Small intestine (tissue), 7 donors: ENCODE results near the gene DMKN. TPM values are rescaled to one million over a fixed set of nuclear protein-coding genes. Genes with fewer than 3 reads are reported as not detected.

ENCODE experiments used
- DNase-seq, 2 donors: peaks; one replicate each; pipeline versions ENCODE4 v3.0.0 to v3.0.0-alpha.2; 2013
- FAIRE-seq: peaks from 2 replicates; lab custom pipeline; 2012; peaks lifted over from hg19 to GRCh38; lab: Jason Lieb, UNC
- H3K27ac ChIP-seq, 3 donors: one replicate each; pipeline ENCODE4 v1.5.1; 2013; ENCODE audit warnings: low read length in 2 of 3, mild to moderate bottlenecking in 2 of 3, control low read depth in 1 of 3, inconsistent platforms in 1 of 3, low read depth in 1 of 3, moderate library complexity in 1 of 3
- H3K27me3 ChIP-seq, 3 donors: one replicate each; pipeline ENCODE4 v1.6.1; 2013; ENCODE audit warnings: low read length in 3 of 3, inconsistent platforms in 1 of 3; ENCODE audit not compliant: control insufficient read depth in 3 of 3, insufficient read depth in 3 of 3
- H3K36me3 ChIP-seq, 3 donors: one replicate each; pipeline ENCODE4 v1.6.1; 2013; ENCODE audit warnings: low read length in 3 of 3, inconsistent platforms in 1 of 3, low read depth in 1 of 3, mild to moderate bottlenecking in 1 of 3, moderate library complexity in 1 of 3; ENCODE audit not compliant: control insufficient read depth in 3 of 3, insufficient read depth in 2 of 3
- H3K4me1 ChIP-seq, 3 donors: one replicate each; pipeline ENCODE4 v1.6.1; 2013; ENCODE audit warnings: low read length in 2 of 3, inconsistent platforms in 1 of 3, low read depth in 1 of 3, mild to moderate bottlenecking in 1 of 3, moderate library complexity in 1 of 3; ENCODE audit not compliant: control insufficient read depth in 3 of 3, insufficient read depth in 2 of 3
- H3K4me3 ChIP-seq, 3 donors: one replicate each; pipeline ENCODE4 v1.5.1; 2013; ENCODE audit warnings: low read length in 3 of 3, control low read depth in 1 of 3, inconsistent platforms in 1 of 3, low read depth in 1 of 3, mild to moderate bottlenecking in 1 of 3, moderate library complexity in 1 of 3
- H3K9me3 ChIP-seq, 2 donors: one replicate each; pipeline ENCODE4 v1.6.1; 2013; ENCODE audit warnings: low read depth in 1 of 2, low read length in 1 of 2; ENCODE audit not compliant: control insufficient read depth in 2 of 2, insufficient read depth in 1 of 2
- WGBS, 3 donors: extraction: QIAGEN DNeasy Blood & Tissue Kit; methylation state at CpG; one replicate each; pipeline ENCODE4 v1.1.7; 2013; 5-methylcytosine and 5-hydroxymethylcytosine counted together
- polyA plus RNA-seq, 4 donors: library from polyadenylated mRNA; stranded (reverse) in 3 of 4; unstranded in 1 of 4; fragments of 200-250 nt in 3 of 4; fragments of 120-200 nt in 1 of 4; gene quantifications; one replicate each; pipeline versions ENCODE4 v1.2.1 to v1.2.3, GENCODE V29; 2013
- donor health status: healthy with polysubstance abuse.
- donor health status: control.
- donor health status: control.
- donor health status: Bipolar disorder and iron deficiency.
- donor health status: healthy.

The DMKN gene
- polyA plus RNA-seq, 4 donors: 4.7 to 36.9 (median 7.6) TPM; not detected in 1

DNA sequence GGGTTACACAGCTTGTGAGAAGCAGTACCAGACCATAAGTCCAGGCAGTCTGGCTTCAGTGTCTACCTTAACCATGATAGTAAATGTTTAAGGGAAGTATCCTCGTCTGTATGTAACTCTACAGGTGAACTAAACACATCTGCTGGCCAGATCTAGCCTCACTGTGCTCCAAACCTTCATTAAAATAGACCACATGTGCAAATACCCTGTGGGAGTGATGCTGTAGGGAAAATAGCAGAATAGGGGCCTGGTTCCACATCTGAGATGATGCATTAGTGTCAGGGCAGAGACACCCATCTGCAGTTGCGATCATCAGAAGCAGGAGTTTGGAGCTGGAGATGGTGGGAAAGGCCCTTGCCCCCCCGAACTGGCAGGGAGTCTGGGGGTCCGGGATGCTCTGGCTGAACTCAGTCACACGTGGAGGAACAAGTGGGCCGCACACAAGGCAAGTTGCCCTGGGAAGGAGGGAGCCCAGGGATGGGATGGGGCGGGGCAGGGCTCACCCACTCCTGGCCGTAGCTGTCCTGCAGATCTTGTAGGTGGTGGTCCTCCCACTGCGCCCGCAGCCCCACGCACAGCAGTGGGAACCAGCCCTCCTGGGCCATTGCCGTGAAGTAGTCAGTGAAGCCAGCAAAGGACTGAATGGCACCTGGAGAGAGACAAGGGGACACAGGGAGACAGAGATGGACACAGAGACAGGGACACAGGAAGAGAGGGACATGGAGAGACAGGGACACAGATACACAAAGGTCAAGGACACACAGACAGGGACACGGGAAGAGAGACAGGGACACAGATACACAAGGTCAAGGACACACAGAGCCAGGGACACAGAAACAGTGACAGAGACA is 39.3 kb upstream of the DMKN start:
- WGBS, 3 donors: 62 to 74% (median 64%) methylated on average over 12 to 13 of the region's 13 CpGs
- FAIRE-seq (no peak), DNase-seq (no peak)
- no peak overlapping the region for H3K27ac ChIP-seq
- H3K9me3 ChIP-seq: no peaks in the 10 kb centered on the region
- H3K36me3 ChIP-seq: peaks cover 0 to 28% (median 0%) of the 10 kb centered on the region in 3 donors
- H3K4me1 ChIP-seq: no peaks in the 10 kb centered on the region
- H3K27me3 ChIP-seq: peaks cover 0 to 12% (median 0%) of the 10 kb centered on the region in 3 donors
- H3K4me3 ChIP-seq: no peak overlapping the region

GRCh38 chr19:35551091-35551810 is 37.8 kb upstream of the DMKN start:
- DNase-seq (no peak), FAIRE-seq (no peak)
- Histone ChIP-seq H3K36me3 (peaks cover 0 to 42% (median 0%) of the 10 kb centered on the region in 3 donors), H3K4me3 (no peak overlapping the region), H3K4me1 (peaks cover 0 to 5% (median 4%) of the 10 kb centered on the region in 3 donors), H3K9me3 (no peaks in the 10 kb centered on the region), H3K27ac (no peak overlapping the region), H3K27me3 (peaks cover 0 to 3% (median 0%) of the 10 kb centered on the region in 3 donors)
- 85 to 90% (median 87%) methylated on average over 21 of the region's 21 CpGs for WGBS, 3 donors

DNA sequence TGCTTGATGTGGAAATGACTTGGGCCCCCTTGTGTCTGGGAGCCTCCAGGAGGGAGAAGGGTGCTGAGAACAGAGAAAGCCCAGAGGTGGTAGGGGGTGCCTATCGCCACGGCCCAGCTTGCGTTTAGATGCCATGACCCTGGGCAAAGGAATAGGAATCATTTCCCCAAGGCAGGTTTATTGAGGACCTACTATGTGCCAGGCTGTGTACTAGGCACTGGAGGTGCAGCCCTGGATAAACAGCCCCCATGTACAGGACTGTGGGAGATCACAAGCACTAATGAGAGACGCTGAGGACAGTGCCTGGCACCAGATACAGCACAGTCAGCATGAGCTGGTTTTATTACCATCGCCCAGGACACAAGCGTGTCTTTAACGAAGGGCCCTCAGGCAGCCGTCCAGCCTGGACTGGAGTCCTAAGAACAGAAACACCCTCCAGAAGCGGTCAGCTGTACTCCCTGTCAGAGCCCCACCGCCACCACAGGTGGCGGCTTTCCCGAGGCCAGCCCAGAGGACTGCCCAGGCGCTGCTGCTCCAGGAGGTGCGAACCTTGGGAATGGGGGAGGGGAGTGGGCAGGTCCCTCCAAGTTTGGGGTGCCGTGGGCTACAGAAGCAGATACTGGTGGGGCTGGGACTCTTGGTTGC is 36.6 kb upstream of the DMKN start:
- DNase-seq: no peak
- no peak for FAIRE-seq
- peaks cover 0 to 9% (median 5%) of the 10 kb centered on the region in 3 donors for H3K4me1 ChIP-seq
- no peak overlapping the region for H3K4me3 ChIP-seq
- peaks cover 0 to 42% (median 0%) of the 10 kb centered on the region in 3 donors for H3K36me3 ChIP-seq
- no peak overlapping the region for H3K27ac ChIP-seq
- no peaks in the 10 kb centered on the region for H3K9me3 ChIP-seq
- H3K27me3 ChIP-seq: no peaks in the 10 kb centered on the region
- WGBS, 3 donors: 83 to 91% (median 87%) methylated on average over 15 of the region's 15 CpGs

DNA sequence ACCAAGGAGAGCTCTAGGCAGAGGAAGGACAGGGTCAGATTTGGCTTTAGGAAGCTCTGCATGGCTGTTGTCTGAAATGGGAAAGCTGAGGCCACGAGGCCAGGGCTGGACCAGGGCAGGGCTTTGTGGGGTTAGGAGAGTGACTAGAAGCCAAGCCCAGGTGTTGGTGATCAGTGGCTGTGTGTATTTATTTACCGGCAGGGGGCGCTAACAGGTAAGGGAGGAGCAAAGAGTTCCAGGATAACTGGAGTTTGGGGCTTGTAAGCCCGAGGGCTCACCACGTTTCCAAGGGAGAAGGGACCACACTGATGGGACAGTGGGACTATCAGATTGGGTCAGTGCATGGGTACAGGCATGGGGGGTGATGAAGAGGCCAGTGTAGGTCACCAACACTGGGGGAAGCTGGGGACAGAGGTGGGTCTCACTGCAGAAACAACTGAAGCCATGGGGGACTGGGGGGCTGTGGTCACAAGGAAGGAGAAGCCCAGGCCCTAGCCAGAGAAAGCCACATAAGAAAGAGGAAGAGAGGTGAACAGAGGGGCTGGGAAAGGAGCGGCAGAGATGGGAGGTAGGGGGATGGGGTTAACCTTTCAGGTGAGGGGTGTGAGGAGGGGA is 35.8 kb upstream of the DMKN start:
- Histone ChIP-seq H3K27ac (no peak overlapping the region), H3K4me1 (peaks cover 0 to 14% (median 5%) of the 10 kb centered on the region in 3 donors), H3K27me3 (no peaks in the 10 kb centered on the region), H3K36me3 (peaks cover 0 to 42% (median 0%) of the 10 kb centered on the region in 3 donors), H3K4me3 (no peak overlapping the region), H3K9me3 (no peaks in the 10 kb centered on the region)
- WGBS, 3 donors: 18 to 22% (median 19%) methylated on average over 6 of the region's 6 CpGs
- FAIRE-seq: no peak
- peak; percentile 77 to 82 for DNase-seq

- FAIRE-seq: no peak
- H3K9me3 ChIP-seq: no peaks in the 10 kb centered on the region
Observed at GRCh38 chr19:35546532-35546931, 33.1 kb upstream of the DMKN start.

GRCh38 chr19:35545855-35546381 is 32.5 kb upstream of the DMKN start:
- Histone ChIP-seq H3K27ac (peak overlapping the region; percentile 63 to 86 (median 65)), H3K36me3 (peaks cover 0 to 49% (median 0%) of the 10 kb centered on the region in 3 donors), H3K4me1 (peaks cover 0 to 16% (median 5%) of the 10 kb centered on the region in 3 donors), H3K4me3 (peak overlapping the region; percentile 81 to 86 (median 82)), H3K27me3 (no peaks in the 10 kb centered on the region), H3K9me3 (no peaks in the 10 kb centered on the region)
- DNase-seq: peak in 1 of 2 donors; percentile 32
- FAIRE-seq: no peak
- 1 to 2% (median 1%) methylated on average over 27 of the region's 27 CpGs for WGBS, 3 donors

More at GRCh38 chr19:35546532-35546931, 33.1 kb upstream of the DMKN start:
- 67 to 80% (median 77%) methylated on average over 8 of the region's 8 CpGs for WGBS, 3 donors
- no peak for DNase-seq
- peak overlapping the region in 1 of 3 donors; percentile 81 for H3K4me3 ChIP-seq
- peaks cover 0 to 16% (median 5%) of the 10 kb centered on the region in 3 donors for H3K4me1 ChIP-seq
- no peaks in the 10 kb centered on the region for H3K27me3 ChIP-seq
- peaks cover 0 to 53% (median 0%) of the 10 kb centered on the region in 3 donors for H3K36me3 ChIP-seq
- H3K27ac ChIP-seq: no peak overlapping the region

DNA sequence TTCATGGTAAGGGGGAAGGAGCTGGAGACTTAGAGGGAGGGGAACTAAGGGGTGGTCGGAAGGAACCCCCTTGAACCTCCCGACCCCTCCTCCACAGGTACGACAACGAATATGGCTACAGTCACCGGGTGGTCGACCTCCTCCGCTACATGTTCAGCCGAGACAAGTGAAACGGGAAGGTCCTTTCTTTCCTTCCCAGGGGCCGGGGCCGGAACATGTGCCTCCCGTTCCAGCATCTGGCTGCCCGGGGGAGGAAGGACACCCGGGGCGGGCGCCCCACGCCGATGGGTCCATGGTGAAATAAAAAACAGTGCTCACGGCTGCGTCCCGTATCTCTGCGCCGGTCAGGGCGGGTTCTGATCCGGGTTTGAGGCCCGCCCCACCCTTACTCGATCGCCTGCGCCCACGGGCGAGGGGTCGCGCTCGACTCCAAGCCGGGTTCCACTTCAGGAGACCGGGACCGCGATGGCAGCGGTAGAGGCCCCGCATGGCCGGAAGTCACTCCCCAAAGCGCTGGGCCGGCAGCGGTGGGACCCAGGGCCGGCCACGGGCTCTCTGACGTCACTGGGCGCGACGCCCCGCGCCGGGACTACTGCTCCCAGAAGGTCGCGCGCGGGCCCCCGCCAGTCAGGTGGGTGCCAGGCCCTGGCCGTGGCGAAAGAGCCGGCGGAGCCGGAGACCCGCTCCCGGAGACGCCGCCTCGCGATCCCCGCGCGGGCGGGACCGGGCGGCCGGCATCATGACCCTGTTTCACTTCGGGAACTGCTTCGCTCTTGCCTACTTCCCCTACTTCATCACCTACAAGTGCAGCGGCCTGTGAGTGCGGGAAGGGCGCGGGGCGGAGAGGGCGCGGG is 31.8 kb upstream of the DMKN start, which contains the start of gene TMEM147:
TMEM147 (plus strand) TSS at position 626 of the 854 bp plus-strand sequence; CDS start at position 740, 114 bp downstream.
- H3K27me3 ChIP-seq: no peaks in the 10 kb centered on the region
- H3K4me1 ChIP-seq: peaks cover 0 to 16% (median 5%) of the 10 kb centered on the region in 3 donors
- peak within 1 kb of the TSS; percentile 63 to 86 (median 66) for H3K27ac ChIP-seq
- peaks cover 0 to 49% (median 0%) of the 10 kb centered on the region in 3 donors for H3K36me3 ChIP-seq
- WGBS, 3 donors: 0 to 1% (median 1%) methylated on average over 65 to 85 of the region's 85 CpGs
- no peaks in the 10 kb centered on the region for H3K9me3 ChIP-seq
- no peak for FAIRE-seq
- peak; percentile 87 to 96 for DNase-seq
- H3K4me3 ChIP-seq: peak within 1 kb of the TSS; percentile 81 to 86 (median 82)
